HCT116 (cell line): ENCODE measurements around the gene SLC6A17. TPM values are rescaled to one million over a fixed set of nuclear protein-coding genes. Genes with fewer than 3 reads are reported as not detected.
A peak's percentile ranks its signal among the peaks of the same experiment; 100 is the strongest.

ENCODE experiments used
- ATAC-seq: fragments of 200-7000 bp; cut with Tn5 transposase; 2 replicates; pipeline ENCODE4 v1.9.1; 2020; ENCODE audit warnings: mild to moderate bottlenecking, moderate library complexity
- BruUV-seq: library from RNA; stranded (reverse); fragments of 400-500 nt; replicated peaks from 2 replicates; lab custom pipeline; 2021; lab: Mats Ljungman, UMichigan
- CTCF ChIA-PET: fragments of 300-600 bp; sonication (Branson Sonifier 250); formaldehyde crosslinking; loops from one replicate; lab custom pipeline; 2021; ENCODE audit warnings: antibody characterized with exemption; lab: Charles Lee
- POLR2A ChIA-PET: fragments of 300-600, 350-600 bp; sonication (Branson Sonifier 250); formaldehyde crosslinking; loops from one replicate; lab custom pipeline; 2021; ENCODE audit warnings: antibody characterized with exemption; lab: Charles Lee
- RAD21 ChIA-PET, 2 experiments: fragments of 300-600 bp; sonication (Branson Sonifier 250); formaldehyde crosslinking; loops; one replicate each; lab custom pipeline; 2023; ENCODE audit warnings: low total read pairs in 2 of 2; ENCODE audit not compliant: uncharacterized antibody in 2 of 2, unreplicated experiment in 2 of 2, low non-redundant PET in 1 of 2; lab: Charles Lee
- DNase-seq: peaks from one replicate; pipeline ENCODE4 v3.0.0-alpha.2; 2010; ENCODE audit warnings: low read depth, low spot score
- H2AFZ ChIP-seq: fragments of 200-600 bp; shearing (Covaris generic), sonication (generic); 2 replicates; pipeline ENCODE4 v1.6.1; 2017; ENCODE audit warnings: low read depth, mixed run types, mixed read lengths, antibody characterized with exemption, low read length; ENCODE audit not compliant: poor library complexity, severe bottlenecking
- H3K27ac ChIP-seq: 2 replicates; pipeline ENCODE4 v1.5.1; 2012; ENCODE audit warnings: low read depth, low read length
- H3K27me3 ChIP-seq: fragments of 200-600 bp; sonication (generic); 2 replicates; pipeline ENCODE4 v1.6.1; 2016; ENCODE audit warnings: mixed run types, low read length, mixed read lengths; ENCODE audit not compliant: insufficient read depth
- H3K36me3 ChIP-seq, 2 experiments: fragments of 200-500 bp in 1 of 2; fragments of 200-600 bp in 1 of 2; sonication (Bioruptor generic) in 1 of 2; sonication (generic) in 1 of 2; 2 replicates each; pipeline versions ENCODE4 v1.5.1 to v1.6.1; 2014 to 2016; ENCODE audit warnings: low read length in 2 of 2, inconsistent platforms in 1 of 2, mixed read lengths in 1 of 2, mixed run types in 1 of 2; ENCODE audit not compliant: insufficient read depth in 2 of 2, control insufficient read depth in 1 of 2
- H3K4me1 ChIP-seq, 2 experiments: fragments of 200-600 bp in 1 of 2; sonication (generic) in 1 of 2; 2 replicates each; pipeline versions ENCODE4 v1.5.1 to v1.6.1; 2012 to 2017; ENCODE audit warnings: low read length in 2 of 2, inconsistent platforms in 1 of 2, mild to moderate bottlenecking in 1 of 2, mixed read lengths in 1 of 2, mixed run types in 1 of 2, moderate library complexity in 1 of 2; ENCODE audit not compliant: insufficient read depth in 2 of 2, control insufficient read depth in 1 of 2
- H3K4me2 ChIP-seq: fragments of 200-600 bp; sonication (generic); 2 replicates; pipeline ENCODE4 v1.6.1; 2017; ENCODE audit warnings: mixed run types, low read length, mixed read lengths
- H3K4me3 ChIP-seq, 2 experiments: fragments of 200-600 bp in 1 of 2; sonication (generic) in 1 of 2; replicated peaks in 1 of 2; 2 replicates each; pipeline ENCODE4 v1.5.1; 2011 to 2016; ENCODE audit warnings: low read length in 2 of 2, control low read depth in 1 of 2, low read depth in 1 of 2, mild to moderate bottlenecking in 1 of 2, mixed read lengths in 1 of 2, mixed run types in 1 of 2
- H3K79me2 ChIP-seq: fragments of 200-600 bp; sonication (generic); 2 replicates; pipeline ENCODE4 v1.6.1; 2017; ENCODE audit warnings: mild to moderate bottlenecking, mixed run types, low read length, moderate library complexity, mixed read lengths; ENCODE audit not compliant: insufficient read depth
- H3K9ac ChIP-seq: fragments of 200-600 bp; sonication (generic); 2 replicates; pipeline ENCODE4 v1.6.1; 2016; ENCODE audit warnings: low read length, mixed read lengths
- H3K9me2 ChIP-seq: fragments of 200-600 bp; sonication (generic), shearing (Covaris generic); 2 replicates; pipeline ENCODE4 v1.6.1; 2017; ENCODE audit warnings: mixed run types, mild to moderate bottlenecking, moderate library complexity; ENCODE audit not compliant: insufficient read depth
- H3K9me3 ChIP-seq, 2 experiments: fragments of 200-500 bp in 1 of 2; fragments of 200-600 bp in 1 of 2; sonication (Bioruptor generic) in 1 of 2; sonication (generic) in 1 of 2; 2 replicates each; pipeline ENCODE4 v1.6.1; 2014 to 2017; ENCODE audit warnings: low read length in 2 of 2, mixed read lengths in 2 of 2, inconsistent platforms in 1 of 2, low read depth in 1 of 2, mild to moderate bottlenecking in 1 of 2, mixed run types in 1 of 2, moderate library complexity in 1 of 2; ENCODE audit not compliant: control insufficient read depth in 1 of 2, insufficient read depth in 1 of 2
- H4K20me1 ChIP-seq: fragments of 200-600 bp; sonication (generic), shearing (Covaris generic); 2 replicates; pipeline ENCODE4 v1.6.1; 2017; ENCODE audit warnings: mixed run types, mild to moderate bottlenecking, moderate library complexity; ENCODE audit not compliant: insufficient read depth
- CTCF ChIP-seq, 3 experiments: fragments of 200-600 bp in 1 of 3; sonication (generic) in 1 of 3; IDR thresholded peaks in 2 of 3; conservative IDR thresholded peaks in 1 of 3; 2 replicates each; pipeline ENCODE4 v1.5.1; 2012 to 2017; ENCODE audit warnings: low read depth in 2 of 3, low read length in 2 of 3, antibody characterized with exemption in 1 of 3, borderline replicate concordance in 1 of 3, control low read depth in 1 of 3, mild to moderate bottlenecking in 1 of 3, mixed read lengths in 1 of 3, mixed run types in 1 of 3, moderate library complexity in 1 of 3; ENCODE audit not compliant: insufficient read depth in 1 of 3
- POLR2A ChIP-seq: IDR thresholded peaks from 2 replicates; pipeline ENCODE4 v1.7.0; 2011; ENCODE audit warnings: borderline replicate concordance; ENCODE audit not compliant: insufficient read depth, insufficient read length; ENCODE audit errors: extremely low read depth
- SRF ChIP-seq: IDR thresholded peaks from 2 replicates; pipeline ENCODE4 v1.6.1; 2012; ENCODE audit warnings: low read depth
- intact Hi-C: fragments of 100-400 bp; cut with micrococcal nuclease; formaldehyde crosslinking; loops from 2 replicates; pipeline ENCODE4 v1.10.0; 2022
- total RNA-seq: library from RNA; stranded (reverse); gene quantifications from one replicate; pipeline ENCODE4 v1.2.1, GENCODE V29; 2021; ENCODE audit not compliant: unreplicated experiment

SLC6A17 gene
- total RNA-seq, 1 experiment from 2014 or later: 10.5 TPM

GRCh38 chr1:110144366-110144765 lies 5.9 kb upstream of the SLC6A17 start:
- no peak overlapping the region for H2AFZ ChIP-seq
- H4K20me1 ChIP-seq: no peaks in the 10 kb centered on the region
- no peak overlapping the region for H3K9ac ChIP-seq
- DNase-seq (no peak), ATAC-seq (no peak)
- BruUV-seq: no TSS peak
- H3K4me1 ChIP-seq: peaks cover 0 to 8% of the 10 kb centered on the region in 2 experiments; a peak in 1 of 4 replicates
- no peaks in the 10 kb centered on the region for H3K79me2 ChIP-seq
- CTCF ChIA-PET: no interaction called here
- TF ChIP-seq SRF: no peak
- H3K9me2 ChIP-seq: no peaks in the 10 kb centered on the region
- intact Hi-C loops: no loop called here
- RAD21 ChIA-PET: no interaction called here
- POLR2A ChIA-PET: no interaction called here
- no peak overlapping the region for H3K4me2 ChIP-seq
- H3K27me3 ChIP-seq: peaks cover 35% of the 10 kb centered on the region; the same call in 1 of the 2 replicates
- H3K4me3 ChIP-seq: no peak overlapping the region
- no peaks in the 10 kb centered on the region for H3K9me3 ChIP-seq
- H3K36me3 ChIP-seq: no peaks in the 10 kb centered on the region
- no peak overlapping the region for H3K27ac ChIP-seq

GRCh38 chr1:110148961-110149360 lies 1.3 kb upstream of the SLC6A17 start:
- Histone ChIP-seq H3K79me2 (peaks cover 17% of the 10 kb centered on the region; the same call in 1 of the 2 replicates), H3K9me2 (no peaks in the 10 kb centered on the region), H3K36me3 (no peaks in the 10 kb centered on the region), H3K9ac (no peak overlapping the region), H3K4me1 (peaks cover 11 to 39% of the 10 kb centered on the region in 2 experiments), H3K4me2 (0 out of 2 replicates have a peak overlapping the region, but pooled peaks have one; percentile 0), H3K4me3 (no peak overlapping the region), H4K20me1 (no peaks in the 10 kb centered on the region), H2AFZ (no peak overlapping the region), H3K9me3 (no peaks in the 10 kb centered on the region), H3K27ac (no peak overlapping the region), H3K27me3 (peaks cover 26% of the 10 kb centered on the region; the same call in 1 of the 2 replicates)
- ChIA-PET RAD21 (no interaction called here), POLR2A (no interaction called here), CTCF (no interaction called here)
- DNase-seq: peak; percentile 27
- no TSS peak for BruUV-seq
- no peak for TF ChIP-seq POLR2A
- TF ChIP-seq CTCF (IDR thresholded peaks at IDR 0.05 in 2 of 3, conservative IDR thresholded peaks at IDR 0.05 in 1 of 3; ENCODE audit: borderline replicate concordance in 1 of 3, insufficient read depth in 1 of 3, low read depth in 2 of 3, low read length in 2 of 3): peak; percentile 47 to 73 (median 65); a peak in 5 of 6 replicates
- intact Hi-C loops: no loop called here
- 0 out of 2 replicates have a peak, but pooled peaks have one; percentile 19 for ATAC-seq
